ENCODE measurements around the gene TEX13A. TPM values are rescaled to one million over a fixed set of nuclear protein-coding genes. Genes with fewer than 3 reads are reported as not detected.

Gene TEX13A
- total and polyA plus RNA-seq, 9 of the 15 experiments (the other 6 are each of a cell fraction or from before 2014, with no cell fraction given) = 0.23 TPM; not detected in 8

- Histone ChIP-seq H3K9ac (ENCODE audit: insufficient read depth in 1 of 2, low read depth in 2 of 2, low read length in 2 of 2) (no peak overlapping the region), H3K27ac (ENCODE audit: extremely low read depth, low read depth, low read length) (no peak overlapping the region), H3K9me3 (replicated peaks; ENCODE audit: control insufficient read depth, insufficient read depth, low read depth, low read length) (no peaks in the 10 kb centered on the region), H3K79me2 (ENCODE audit: control insufficient read depth, insufficient read depth, low read length) (no peaks in the 10 kb centered on the region), H3K4me1 (replicated peaks in 1 of 2; ENCODE audit: control insufficient read depth in 2 of 2, insufficient read depth in 2 of 2, low read length in 2 of 2) (no peaks in the 10 kb centered on the region), H3K36me3 (ENCODE audit: control insufficient read depth, insufficient read depth, low read length) (no peaks in the 10 kb centered on the region), H3K27me3 (ENCODE audit: control insufficient read depth in 2 of 2, insufficient read depth in 2 of 2, low read length in 2 of 2) (no peaks in the 10 kb centered on the region), H2AFZ (ENCODE audit: low read depth, low read length) (no peak overlapping the region), H3K4me2 (ENCODE audit: insufficient read depth, low read length) (no peak overlapping the region), H4K20me1 (replicated peaks; ENCODE audit: control insufficient read depth, insufficient read depth, low read length) (no peaks in the 10 kb centered on the region), H3K4me3 (no peak overlapping the region), H3K9me1 (ENCODE audit: control insufficient read depth, insufficient read depth, low read length) (no peaks in the 10 kb centered on the region)
- TF ChIP-seq RFX1 (IDR thresholded peaks at IDR 0.05) (no peak), FOXA3 (CRISPR knock-in tag; conservative IDR thresholded peaks at IDR 0.05 in 1 of 2, IDR thresholded peaks at IDR 0.05 in 1 of 2) (no peak), CBFA2T3 (IDR thresholded peaks at IDR 0.05) (no peak), TFE3 (CRISPR knock-in tag; IDR thresholded peaks at IDR 0.05) (no peak), CAMTA2 (CRISPR knock-in tag; conservative IDR thresholded peaks at IDR 0.05) (no peak), TCF7 (IDR thresholded peaks at IDR 0.05; ENCODE audit: borderline replicate concordance) (no peak), HNRNPH1 (optimal IDR thresholded peaks at IDR 0.05; ENCODE audit: low read depth, low read length) (no peak), MAZ (CRISPR knock-in tag; conservative IDR thresholded peaks at IDR 0.05 in 1 of 2, IDR thresholded peaks at IDR 0.05 in 1 of 2) (no peak), MCM3 (IDR thresholded peaks at IDR 0.05) (no peak)
- in situ Hi-C loops (cut with MboI) (no loop called here), intact Hi-C loops (cut with micrococcal nuclease) (no loop called here)
- ATAC-seq (no peak), DNase-seq (ENCODE audit: extremely low read depth in 1 of 4, low spot score in 3 of 4) (no peak), FAIRE-seq (no peak)
- POLR2A ChIA-PET = no interaction called here
- BruUV-seq (replicated peaks) = no TSS peak
- CTCF ChIA-PET (ENCODE audit: low intra/inter-chr PET ratio) = no interaction called here
- 0% methylated on average over 3 of the region's 3 CpGs for WGBS (ENCODE audit: insufficient coverage, low coverage, missing lambda C conversion rate)
Observed at GRCh38 chrX:105211066-105211575, 9.4 kb downstream of the TEX13A start.

All from K562 (cell line).